DND-41 (cell line): ENCODE data around the gene HCCS.

Source experiments
- ATAC-seq: fragments of 200-7000 bp; cut with Tn5 transposase; 3 replicates; pipeline ENCODE4 v1.9.1; 2021; ENCODE audit warnings: low read depth; ENCODE audit not compliant: insufficient read depth
- DNase-seq: peaks from one replicate; pipeline ENCODE4 v3.0.0-alpha.2; 2020
- H2AFZ ChIP-seq: 2 replicates; pipeline ENCODE4 v1.6.0; 2012; ENCODE audit warnings: low read depth, low read length
- H3K27ac ChIP-seq: 2 replicates; pipeline ENCODE4 v1.5.1; 2012; ENCODE audit warnings: low read length, inconsistent platforms
- H3K27me3 ChIP-seq: fragments of 200-600 bp; sonication (generic); 2 replicates; pipeline ENCODE4 v1.6.0; 2012; ENCODE audit warnings: low read length, mild to moderate bottlenecking, inconsistent platforms; ENCODE audit not compliant: insufficient read depth, poor library complexity
- H3K36me3 ChIP-seq: 2 replicates; pipeline ENCODE4 v1.5.1; 2012; ENCODE audit warnings: low read length, inconsistent platforms; ENCODE audit not compliant: insufficient read depth
- H3K4me1 ChIP-seq: 2 replicates; pipeline ENCODE4 v1.5.1; 2012; ENCODE audit warnings: mild to moderate bottlenecking, low read length; ENCODE audit not compliant: insufficient read depth
- H3K4me2 ChIP-seq: 2 replicates; pipeline ENCODE4 v1.6.0; 2012; ENCODE audit warnings: mild to moderate bottlenecking, moderate library complexity, low read length, inconsistent platforms; ENCODE audit not compliant: insufficient read depth
- H3K4me3 ChIP-seq, 2 experiments: fragments of 200-600 bp in 1 of 2; shearing (Covaris generic) in 1 of 2; 2 replicates each; pipeline ENCODE4 v1.5.1; 2012 to 2016; ENCODE audit warnings: inconsistent platforms in 2 of 2, low read length in 2 of 2, mild to moderate bottlenecking in 2 of 2, low read depth in 1 of 2, moderate library complexity in 1 of 2
- H3K79me2 ChIP-seq: 2 replicates; pipeline ENCODE4 v1.6.0; 2012; ENCODE audit warnings: low read length, inconsistent platforms; ENCODE audit not compliant: insufficient read depth
- H3K9ac ChIP-seq: 2 replicates; pipeline ENCODE4 v1.6.0; 2012; ENCODE audit warnings: low read depth, mild to moderate bottlenecking, inconsistent platforms, low read length, moderate library complexity
- H3K9me3 ChIP-seq: 2 replicates; pipeline ENCODE4 v1.5.1; 2012; ENCODE audit warnings: low read length, moderate library complexity, mild to moderate bottlenecking, inconsistent platforms; ENCODE audit not compliant: insufficient read depth, severe bottlenecking
- H4K20me1 ChIP-seq: 2 replicates; pipeline ENCODE4 v1.6.0; 2012; ENCODE audit warnings: low read length; ENCODE audit not compliant: insufficient read depth
- CTCF ChIP-seq: IDR thresholded peaks from 2 replicates; pipeline ENCODE4 v1.5.1; 2012; ENCODE audit warnings: borderline replicate concordance, low read length, moderate library complexity, mild to moderate bottlenecking; ENCODE audit not compliant: poor library complexity, severe bottlenecking; ENCODE audit errors: extremely low read depth
- EZH2 ChIP-seq: IDR thresholded peaks from 3 replicates; pipeline ENCODE4 v1.6.1; 2012; ENCODE audit warnings: borderline replicate concordance, low read depth, mild to moderate bottlenecking, moderate library complexity, low read length, inconsistent platforms; ENCODE audit not compliant: severe bottlenecking

The HCCS gene

GRCh38 chrX:11138498-11139390 is 27.6 kb downstream of the HCCS start:
- Histone ChIP-seq H3K9me3 (no peaks in the 10 kb centered on the region), H3K4me1 (no peaks in the 10 kb centered on the region), H3K27ac (no peak overlapping the region), H3K4me3 (no peak overlapping the region), H3K4me2 (no peak overlapping the region), H3K79me2 (no peaks in the 10 kb centered on the region), H3K27me3 (no peaks in the 10 kb centered on the region), H4K20me1 (no peaks in the 10 kb centered on the region), H3K9ac (no peak overlapping the region), H3K36me3 (no peaks in the 10 kb centered on the region), H2AFZ (no peak overlapping the region)
- TF ChIP-seq CTCF (no peak), EZH2 (no peak)
- ATAC-seq: no peak
- DNase-seq: no peak

- peaks cover 5% of the 10 kb centered on the region; the same call in 1 of the 2 replicates for H3K4me1 ChIP-seq
- H3K4me2 ChIP-seq: peak overlapping the region; percentile 54; the same call in 1 of the 2 replicates
- DNase-seq: peak; percentile 50
- H4K20me1 ChIP-seq: no peaks in the 10 kb centered on the region
- H3K27me3 ChIP-seq: no peaks in the 10 kb centered on the region
- H3K36me3 ChIP-seq: no peaks in the 10 kb centered on the region
- no peak overlapping the region for H3K27ac ChIP-seq
- peak; percentile 93 for ATAC-seq
- H3K9me3 ChIP-seq: no peaks in the 10 kb centered on the region
- TF ChIP-seq CTCF (peak; percentile 76), EZH2 (no peak)
- H3K9ac ChIP-seq: no peak overlapping the region
- no peak overlapping the region for H3K4me3 ChIP-seq
- no peaks in the 10 kb centered on the region for H3K79me2 ChIP-seq
- H2AFZ ChIP-seq: no peak overlapping the region
Observed at GRCh38 chrX:11143931-11144678, 33.0 kb downstream of the HCCS start.

- Histone ChIP-seq H4K20me1 (no peaks in the 10 kb centered on the region), H3K4me3 (no peak overlapping the region), H3K9me3 (no peaks in the 10 kb centered on the region), H3K9ac (no peak overlapping the region), H3K27me3 (no peaks in the 10 kb centered on the region), H3K4me1 (peaks cover 5% of the 10 kb centered on the region; the same call in 1 of the 2 replicates), H3K27ac (no peak overlapping the region), H3K79me2 (no peaks in the 10 kb centered on the region), H2AFZ (no peak overlapping the region), H3K4me2 (no peak overlapping the region), H3K36me3 (no peaks in the 10 kb centered on the region)
- TF ChIP-seq CTCF (no peak), EZH2 (no peak)
- ATAC-seq (no peak), DNase-seq (no peak)
Observed at GRCh38 chrX:11146411-11146810, 35.3 kb downstream of the HCCS start.
